OCI-M1 (cell line): ENCODE results near the gene NHS.

ENCODE experiments used
- DNase-seq: peaks from one replicate; lab custom pipeline; 2025; lab: John Stamatoyannopoulos, UW

The NHS gene

GRCh38 chrX:17679261-17679660, 304.3 kb downstream of the NHS start:
- DNase-seq = no peak

- DNase-seq = no peak
Measured at GRCh38 chrX:17679820-17680219, 304.8 kb downstream of the NHS start.

DNA sequence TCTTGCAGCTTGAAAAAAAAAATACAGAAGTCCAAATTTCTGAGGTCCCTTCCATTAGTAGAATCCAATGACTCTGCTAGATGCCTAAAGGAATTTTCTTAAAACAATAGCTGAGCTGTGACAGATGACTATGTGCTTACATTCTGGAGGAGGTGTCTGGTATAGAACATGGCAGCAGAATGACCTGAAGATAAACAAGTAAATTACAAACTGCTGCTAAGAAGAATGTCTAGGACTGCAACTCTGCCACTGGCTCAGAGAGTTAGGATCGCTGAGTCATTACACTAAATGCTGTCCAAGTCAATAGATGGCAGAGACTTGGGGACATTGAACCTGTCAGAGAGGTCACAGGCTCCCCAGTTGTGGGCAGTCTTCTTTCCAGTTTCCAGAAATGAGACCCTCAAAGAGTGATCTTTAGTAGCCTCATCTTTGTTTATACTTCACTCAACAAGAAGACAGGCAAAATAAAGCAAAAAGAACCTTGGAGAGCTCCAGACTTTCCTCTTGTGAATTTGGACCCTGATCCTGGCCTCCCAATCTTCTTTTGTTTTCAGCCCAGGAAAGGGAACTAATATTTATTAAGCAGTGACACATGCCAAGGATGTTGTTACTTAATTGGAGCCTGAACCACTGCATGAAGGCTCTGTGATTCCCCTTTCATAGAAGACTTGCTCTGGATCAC, 305.9 kb downstream of the NHS start:
- no peak for DNase-seq

DNA sequence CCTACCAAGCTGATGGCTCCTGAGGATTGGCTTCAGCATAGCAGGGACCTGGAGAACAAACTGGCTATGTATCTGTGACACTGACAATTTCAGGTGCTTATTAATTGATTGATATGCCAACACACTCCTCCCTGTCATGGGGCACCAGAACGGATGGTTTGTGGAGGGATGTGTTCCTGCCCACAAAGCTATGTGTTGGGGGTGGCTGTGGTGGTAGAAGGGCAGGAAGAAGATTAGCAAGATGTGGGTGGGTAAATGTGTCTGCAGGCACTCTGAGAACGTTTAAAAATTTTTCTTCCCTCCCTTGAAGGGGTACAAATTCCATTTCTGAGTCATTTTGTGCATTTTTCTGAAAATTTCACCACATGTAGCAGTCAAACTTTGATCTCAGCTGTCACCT, 307.3 kb downstream of the NHS start:
- no peak for DNase-seq

DNA sequence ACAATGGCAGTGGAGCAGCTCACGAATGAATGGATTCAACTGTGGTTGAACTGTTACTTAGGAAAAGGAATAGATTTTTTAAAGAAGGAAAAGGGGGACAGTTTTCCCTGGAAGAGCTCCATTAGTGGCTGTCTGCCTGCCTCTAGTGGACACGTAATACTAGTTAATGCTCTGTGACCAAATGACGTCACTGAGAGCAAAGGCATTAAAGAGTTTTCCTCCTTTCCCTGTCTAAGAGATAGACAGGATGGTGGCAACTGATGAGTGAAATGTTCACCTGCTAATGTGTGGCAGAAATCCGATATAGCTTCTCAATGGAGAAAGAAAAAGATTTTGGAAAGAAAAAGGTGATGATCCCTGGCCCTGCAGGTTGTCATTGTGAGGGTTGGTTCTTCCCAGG, 310.0 kb downstream of the NHS start:
- no peak for DNase-seq

- DNase-seq = no peak
Measured at GRCh38 chrX:17687648-17688047, 312.6 kb downstream of the NHS start.

DNA sequence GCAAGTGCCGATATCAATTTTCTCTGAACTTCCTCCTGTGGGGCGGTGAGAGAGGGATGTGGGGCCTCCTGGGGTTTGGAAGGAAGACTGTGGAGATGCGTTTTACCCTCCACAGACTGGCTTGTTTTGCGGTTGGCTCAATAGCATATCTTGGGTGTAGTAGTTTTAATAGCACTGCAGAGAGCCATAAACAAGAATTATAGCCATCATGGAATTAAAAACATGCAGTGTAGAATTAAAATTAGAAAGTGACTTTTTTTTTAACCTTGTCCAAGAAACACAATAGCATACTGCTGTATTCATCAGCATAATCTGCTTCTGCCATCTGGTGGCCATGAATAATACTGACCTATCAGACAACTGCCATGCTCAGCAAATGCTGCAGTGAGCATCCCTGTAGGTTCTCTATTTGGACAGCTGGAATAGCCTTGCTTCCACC, 315.0 kb downstream of the NHS start:
- DNase-seq = peak; percentile 65

DNA sequence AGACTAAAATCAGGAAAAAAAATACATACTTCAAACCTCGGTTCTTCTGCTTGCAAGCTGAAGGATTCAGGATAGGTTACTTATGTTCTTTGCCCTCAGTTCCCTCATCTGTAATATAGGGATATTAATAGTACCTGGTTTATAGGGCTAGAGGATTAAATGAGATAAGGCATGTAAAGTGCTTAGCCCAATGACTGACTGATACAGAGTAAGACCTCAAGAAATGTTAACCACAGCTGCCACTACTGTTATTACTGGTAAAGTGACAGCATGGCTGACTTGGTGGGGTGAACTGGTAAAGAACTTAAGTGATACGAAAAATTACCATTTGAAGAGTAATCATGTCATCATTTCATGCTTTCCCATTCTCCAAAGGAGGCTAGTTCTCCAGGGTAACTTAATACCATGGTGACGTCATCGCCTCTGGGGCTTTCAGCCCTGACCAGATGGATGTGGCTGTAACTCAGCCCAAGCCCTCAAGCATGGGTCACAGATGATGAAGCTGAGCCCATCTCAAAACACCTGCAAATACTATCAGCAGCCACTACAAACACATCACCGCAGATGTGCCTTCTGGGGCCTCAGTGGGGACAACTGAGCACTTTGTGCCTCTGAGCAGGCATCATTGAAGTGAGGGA, 317.8 kb downstream of the NHS start:
- DNase-seq = peak; percentile 0

DNA sequence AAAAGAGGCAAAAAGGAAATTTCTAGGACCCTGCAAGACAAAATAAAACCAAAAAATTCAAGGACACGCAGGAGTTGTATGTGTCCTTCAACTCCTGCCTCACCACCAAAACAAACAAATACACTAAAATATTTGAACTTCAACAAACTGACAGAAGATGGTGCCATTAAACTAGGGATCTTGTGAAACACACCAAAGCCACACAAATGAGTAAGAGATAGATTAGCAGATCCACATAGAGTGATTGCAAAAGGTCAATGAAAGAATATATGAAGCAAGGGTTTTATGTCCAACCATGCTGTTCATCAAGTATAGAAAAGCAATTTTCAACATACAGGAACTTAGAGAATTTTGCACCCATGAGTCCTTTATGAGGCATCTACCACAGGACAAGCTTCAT, 322.2 kb downstream of the NHS start:
- DNase-seq = peak; percentile 25

DNA sequence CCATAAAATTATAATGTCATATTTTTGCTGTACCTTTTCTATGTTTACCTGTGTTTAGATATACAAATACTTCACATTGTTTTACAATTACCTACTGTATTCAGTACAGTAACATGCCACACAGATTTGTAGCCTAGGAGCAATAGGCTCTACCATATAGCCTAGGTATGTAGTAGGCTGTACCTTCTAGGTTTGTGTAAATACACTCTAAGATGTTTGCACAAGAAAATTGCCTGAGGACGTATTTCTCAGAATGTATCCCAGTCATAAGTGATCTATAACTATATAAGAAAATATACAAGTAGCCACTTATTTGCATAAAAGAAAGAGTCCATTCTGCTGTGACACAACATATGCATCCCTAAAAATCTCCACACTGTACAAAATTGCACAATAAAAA, 326.0 kb downstream of the NHS start:
- DNase-seq = no peak

- no peak for DNase-seq
Measured at GRCh38 chrX:17703201-17703600, 328.2 kb downstream of the NHS start.

DNA sequence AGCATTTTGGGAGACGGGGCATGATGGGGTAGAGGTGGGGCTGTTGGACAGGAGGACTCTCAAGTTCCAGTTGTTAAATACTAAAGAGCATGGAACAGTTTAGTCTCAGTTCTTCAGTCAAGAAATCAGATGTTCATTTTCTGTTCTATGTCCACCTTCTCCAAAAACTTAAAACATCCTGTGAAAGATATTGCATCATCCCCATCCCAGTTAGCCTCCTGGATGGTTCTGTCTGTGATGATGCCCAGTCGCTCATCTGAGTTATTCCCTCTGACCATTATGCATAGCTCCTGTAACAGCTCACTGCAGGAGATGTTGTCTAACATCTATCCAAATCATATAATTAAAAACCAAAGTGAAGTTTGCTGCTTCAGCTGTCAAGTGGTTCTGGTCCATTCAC, 330.2 kb downstream of the NHS start:
- DNase-seq = no peak

GRCh38 chrX:17706676-17707075, 331.7 kb downstream of the NHS start:
- no peak for DNase-seq

DNA sequence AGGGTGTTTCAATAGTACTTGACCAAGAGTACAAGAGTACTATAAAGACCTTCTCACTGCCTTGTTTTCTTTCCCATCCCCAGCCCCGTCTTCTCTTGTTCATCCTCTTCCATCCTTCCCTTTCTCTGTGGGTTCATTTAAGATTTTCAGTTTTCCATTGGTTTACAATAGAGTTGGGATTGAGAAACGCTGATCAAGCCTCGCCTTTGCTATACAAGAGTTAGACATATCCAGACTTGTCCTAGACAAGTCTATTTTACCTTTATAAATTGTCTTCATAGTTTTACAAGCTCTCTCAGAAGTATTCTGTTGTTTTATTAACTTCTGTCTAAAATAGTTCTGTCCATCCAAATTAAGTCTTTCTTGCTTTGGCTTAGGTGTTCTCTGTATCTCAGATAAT, 332.7 kb downstream of the NHS start:
- DNase-seq = no peak

DNA sequence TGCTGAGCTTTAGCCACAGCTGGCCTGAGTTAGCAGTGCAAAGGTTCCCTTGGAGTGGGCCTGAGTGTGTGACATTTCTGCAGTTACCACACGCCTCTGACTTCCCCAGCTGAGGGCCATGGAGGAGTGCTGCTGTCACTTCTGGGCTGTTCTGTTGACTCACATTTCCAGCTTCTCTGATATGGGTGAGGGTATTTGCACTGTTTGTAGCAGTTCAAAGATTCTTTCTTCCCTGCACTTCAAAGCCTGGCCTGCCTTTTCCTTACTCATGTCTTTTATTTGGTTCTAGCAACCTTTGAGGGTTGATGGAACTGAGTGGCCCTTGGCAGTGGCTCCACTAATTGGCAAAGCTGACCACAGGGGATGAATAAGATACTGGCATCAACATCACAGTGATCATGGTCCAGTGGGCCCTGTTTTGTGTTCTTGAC, 335.9 kb downstream of the NHS start:
- DNase-seq = no peak

DNA sequence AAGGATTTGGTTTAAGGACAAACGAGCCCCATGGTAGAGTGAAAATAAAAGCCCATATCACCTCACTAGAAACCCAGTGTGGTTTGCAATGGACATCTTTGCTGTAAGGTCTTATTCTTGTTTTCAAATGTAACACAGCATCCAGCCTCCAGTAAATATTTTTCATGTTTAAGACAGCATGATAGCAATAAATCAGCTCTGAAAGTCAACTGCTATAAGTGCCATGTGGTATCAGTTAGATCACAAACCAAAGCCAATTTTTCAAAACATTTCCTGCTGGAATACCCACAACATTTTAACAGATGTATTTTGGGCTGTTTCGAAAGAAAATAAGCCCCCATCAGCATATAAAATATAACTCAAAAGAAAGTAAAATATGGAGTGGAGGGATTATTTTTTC, 338.3 kb downstream of the NHS start:
- no peak for DNase-seq

DNA sequence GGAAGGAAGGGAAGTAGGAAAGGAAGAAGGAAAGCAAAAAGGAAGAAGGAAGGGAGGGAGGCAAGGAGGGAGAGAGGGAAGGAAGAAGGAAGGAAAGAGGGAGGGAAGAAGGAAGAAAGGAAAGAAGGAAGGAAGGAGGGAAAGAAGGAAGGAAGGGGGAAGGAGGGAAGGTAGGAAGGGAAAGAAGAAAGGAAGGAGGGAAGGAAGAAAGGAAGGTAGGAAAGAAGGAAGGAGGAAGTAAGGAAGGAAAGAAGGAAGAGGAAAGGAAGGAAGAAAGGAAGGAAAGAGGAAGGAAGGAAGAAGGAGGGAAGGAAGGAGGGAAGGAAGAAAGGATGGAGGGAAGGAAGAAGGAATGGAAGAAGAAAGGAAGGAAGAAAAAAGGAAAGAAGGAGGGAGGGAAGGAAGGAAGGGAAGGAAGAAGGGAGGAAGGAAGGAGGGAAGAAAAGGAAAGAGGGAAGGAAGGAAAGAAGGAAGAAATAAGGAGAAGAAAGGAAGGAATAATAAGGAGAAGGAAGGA, 343.7 kb downstream of the NHS start:
- no peak for DNase-seq

DNA sequence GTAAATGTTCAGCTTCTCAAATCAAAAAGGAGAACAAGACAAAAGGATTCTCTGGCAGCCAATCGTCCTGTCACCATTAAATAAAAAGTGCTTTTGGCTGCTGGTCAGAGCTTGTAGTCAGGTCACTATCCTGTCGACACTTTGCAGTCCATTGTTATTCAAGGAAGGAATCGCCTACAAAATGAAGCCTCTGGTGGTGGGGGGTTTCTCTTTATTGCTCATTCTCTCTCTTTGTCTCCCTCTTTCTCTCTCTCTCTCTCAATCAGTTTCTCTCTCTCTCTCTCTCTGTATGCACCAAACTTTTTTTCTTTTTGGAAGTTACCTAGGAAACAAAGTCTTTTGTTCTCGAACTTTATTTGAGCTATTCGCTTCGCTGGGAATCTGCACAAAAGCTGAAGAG, 344.7 kb downstream of the NHS start:
- no peak for DNase-seq

DNA sequence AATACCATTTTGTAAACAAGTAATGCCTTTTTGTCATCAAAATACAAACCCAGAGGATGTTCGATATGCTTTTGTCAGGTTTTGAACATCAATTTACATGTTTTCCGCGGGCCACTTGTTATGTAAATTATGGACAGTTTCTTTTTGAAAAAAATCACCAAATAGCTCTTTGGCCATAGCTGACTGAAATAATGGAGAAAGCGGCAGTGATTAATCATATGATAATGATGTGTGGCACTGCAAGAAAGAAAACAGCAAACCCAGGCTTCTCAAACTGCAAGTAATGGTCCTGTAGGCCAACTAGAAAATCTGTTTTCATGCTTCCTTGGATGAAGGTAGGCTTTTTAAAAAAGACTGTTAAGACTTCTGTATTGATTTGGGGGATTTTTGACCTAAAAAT, 346.7 kb downstream of the NHS start:
- DNase-seq = no peak

- no peak for DNase-seq
Measured at GRCh38 chrX:17725181-17725580, 350.2 kb downstream of the NHS start.

GRCh38 chrX:17732138-17732783, 357.3 kb downstream of the NHS start:
- no peak for DNase-seq

DNA sequence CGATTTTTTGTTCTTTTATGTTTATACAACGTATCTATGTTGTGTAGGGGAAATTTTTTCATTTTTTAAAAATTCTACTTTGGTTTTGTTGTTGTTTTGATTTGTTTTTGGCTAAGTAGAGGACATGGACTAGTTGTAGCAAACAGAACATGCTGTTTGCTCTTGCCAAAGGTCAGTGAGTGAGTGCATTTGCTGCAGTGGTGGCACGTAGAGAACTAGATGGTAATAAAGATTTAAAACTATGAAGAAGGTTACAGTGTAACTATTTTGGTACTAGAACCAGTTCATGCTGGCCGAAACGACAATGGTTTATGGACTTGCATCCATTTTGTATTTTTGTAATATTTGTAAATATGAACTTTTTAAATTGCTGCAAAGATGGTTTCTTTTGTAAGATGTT, 360.4 kb downstream of the NHS start:
- DNase-seq = no peak

DNA sequence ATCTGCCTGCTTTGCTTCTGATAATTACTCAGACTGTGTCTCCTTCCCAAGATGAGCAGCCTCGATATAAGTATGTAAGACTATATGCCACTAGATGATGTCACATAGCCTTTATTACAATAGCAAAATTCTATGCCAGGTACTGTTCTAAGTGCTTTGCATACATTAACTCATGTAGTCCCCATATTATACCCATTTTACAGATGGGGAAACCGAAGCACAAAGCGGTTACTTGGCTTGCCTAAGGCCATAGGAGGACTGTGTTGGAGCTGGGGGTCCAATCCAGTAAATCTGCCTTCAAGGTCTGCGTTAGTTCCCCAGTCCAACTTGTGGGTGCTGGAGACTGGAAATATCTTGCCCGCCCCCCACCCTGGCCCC, 361.5 kb downstream of the NHS start:
- DNase-seq = no peak
